Body of pancreas (tissue), 4 donors: ENCODE results near the gene GPANK1.

Experiments used
- CTCF ChIP-seq, 7 experiments: fragments of 450-650 bp in 4 of 7; fragments of 200-600 bp in 3 of 7; sonication (generic) in 3 of 7; IDR thresholded peaks; one replicate each; pipeline ENCODE4 v1.5.1; 2016 to 2019; ENCODE audit warnings: antibody characterized with exemption in 7 of 7
- POLR2A ChIP-seq, 3 donors: fragments of 450-650 bp; IDR thresholded peaks; one replicate each; pipeline ENCODE4 v1.6.1; 2016; ENCODE audit warnings: antibody characterized with exemption in 3 of 3, mild to moderate bottlenecking in 2 of 3

GRCh38 chr6:31712296-31712695 lies 47.5 kb upstream of the GPANK1 start:
- TF ChIP-seq CTCF (IDR thresholded peaks at IDR 0.05), result peak in 1 of 7 experiments; percentile 26
- TF ChIP-seq POLR2A (IDR thresholded peaks at IDR 0.05), result no peak
